Esophagus muscularis mucosa (tissue), 4 donors: ENCODE data around the gene TBX15. TPM values are rescaled to one million over a fixed set of nuclear protein-coding genes. Genes with fewer than 3 reads are reported as not detected.

Source experiments
- DNase-seq: peaks from one replicate; pipeline ENCODE4 v3.0.0-alpha.2; 2017; ENCODE audit errors: extremely low spot score
- H3K27ac ChIP-seq, 4 donors: fragments of 200-600 bp; sonication (generic); replicated peaks in 1 of 4; 1 replicate in 3 of 4; 2 replicates in 1 of 4; pipeline ENCODE4 v1.5.1; 2016 to 2019; ENCODE audit warnings: mild to moderate bottlenecking in 1 of 4
- H3K27me3 ChIP-seq, 4 donors: fragments of 200-600 bp; sonication (generic); one replicate each; pipeline versions ENCODE4 v1.5.1 to v1.6.0; 2016 to 2019
- H3K36me3 ChIP-seq, 4 donors: fragments of 200-600 bp; sonication (generic); one replicate each; pipeline ENCODE4 v1.5.1; 2016 to 2019
- H3K4me1 ChIP-seq, 4 donors: fragments of 200-600 bp; sonication (generic); one replicate each; pipeline ENCODE4 v1.5.1; 2016 to 2019
- H3K4me3 ChIP-seq, 4 donors: fragments of 200-600 bp; sonication (generic); 1 replicate in 2 of 4; 2 replicates in 2 of 4; pipeline ENCODE4 v1.5.1; 2016 to 2019; ENCODE audit warnings: mild to moderate bottlenecking in 4 of 4, moderate library complexity in 1 of 4
- H3K9me3 ChIP-seq, 4 donors: fragments of 200-600 bp; sonication (generic); 1 replicate in 3 of 4; 2 replicates in 1 of 4; pipeline ENCODE4 v1.5.1; 2016 to 2019
- CTCF ChIP-seq, 3 experiments: fragments of 200-600 bp in 2 of 3; fragments of 450-650 bp in 1 of 3; sonication (generic) in 2 of 3; IDR thresholded peaks; one replicate each; pipeline ENCODE4 v1.5.1; 2017 to 2019; ENCODE audit warnings: antibody characterized with exemption in 3 of 3, mild to moderate bottlenecking in 2 of 3, moderate library complexity in 1 of 3
- EP300 ChIP-seq: sonication (generic); formaldehyde crosslinking; IDR thresholded peaks from one replicate; pipeline ENCODE4 v1.6.1; 2017; ENCODE audit warnings: antibody characterized with exemption
- POLR2A ChIP-seq: fragments of 450-650 bp; IDR thresholded peaks from one replicate; pipeline ENCODE4 v1.6.1; 2017; ENCODE audit warnings: antibody characterized with exemption, moderate library complexity, mild to moderate bottlenecking, low read depth
- POLR2AphosphoS5 ChIP-seq, 2 donors: sonication (generic); formaldehyde crosslinking; IDR thresholded peaks; one replicate each; pipeline ENCODE4 v1.6.1; 2017; ENCODE audit warnings: antibody characterized with exemption in 2 of 2
- WGBS: methylation state at CpG from one replicate; pipeline ENCODE4 v1.1.5; 2018; 5-methylcytosine and 5-hydroxymethylcytosine counted together
- intact Hi-C: fragments of 100-400 bp; cut with DNase I; formaldehyde crosslinking; loops from one replicate; pipeline ENCODE4 v1.15.1; 2023
- total RNA-seq, 4 donors: library from RNA; depleted of rRNA; stranded (reverse); fragments of >200 nt; gene quantifications; one replicate each; pipeline versions ENCODE4 v1.1.0 to v1.2.1, GENCODE V29; 2016

Gene TBX15
- total RNA-seq, 4 donors from 2014 or later: 0.42 to 1.2 (median 0.79) TPM

DNA sequence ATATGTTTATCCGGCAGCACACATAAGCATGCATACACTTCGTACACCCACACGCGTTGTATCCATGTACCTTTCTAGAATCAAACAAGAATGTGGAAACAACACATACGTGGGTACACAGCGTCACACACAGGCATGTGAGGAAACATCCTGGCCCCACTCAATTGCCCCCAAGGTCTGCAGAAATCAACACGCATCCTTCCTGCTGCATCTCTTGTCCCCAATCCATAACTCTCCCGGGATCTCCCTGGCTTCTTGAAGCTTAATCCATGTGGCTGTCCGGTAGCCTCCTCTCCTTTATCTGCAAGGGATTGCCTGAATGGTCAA, 5.5 kb upstream of the TBX15 start:
- no peak overlapping the region for H3K4me3 ChIP-seq
- peaks cover 0 to 100% (median 90%) of the 10 kb centered on the region in 4 donors for H3K27me3 ChIP-seq
- WGBS: 35% methylated on average over 9 of the region's 9 CpGs
- no peak for DNase-seq
- no peak overlapping the region for H3K27ac ChIP-seq
- no peak for TF ChIP-seq EP300
- TF ChIP-seq POLR2AphosphoS5 (IDR thresholded peaks at IDR 0.05): no peak
- TF ChIP-seq POLR2A: no peak
- no peak for TF ChIP-seq CTCF (IDR thresholded peaks at IDR 0.05)
- intact Hi-C loops: no loop called here
- peaks cover 0 to 5% (median 0%) of the 10 kb centered on the region in 4 donors for H3K9me3 ChIP-seq
- no peaks in the 10 kb centered on the region for H3K36me3 ChIP-seq
- H3K4me1 ChIP-seq: peaks cover 0 to 19% (median 9%) of the 10 kb centered on the region in 4 donors

DNA sequence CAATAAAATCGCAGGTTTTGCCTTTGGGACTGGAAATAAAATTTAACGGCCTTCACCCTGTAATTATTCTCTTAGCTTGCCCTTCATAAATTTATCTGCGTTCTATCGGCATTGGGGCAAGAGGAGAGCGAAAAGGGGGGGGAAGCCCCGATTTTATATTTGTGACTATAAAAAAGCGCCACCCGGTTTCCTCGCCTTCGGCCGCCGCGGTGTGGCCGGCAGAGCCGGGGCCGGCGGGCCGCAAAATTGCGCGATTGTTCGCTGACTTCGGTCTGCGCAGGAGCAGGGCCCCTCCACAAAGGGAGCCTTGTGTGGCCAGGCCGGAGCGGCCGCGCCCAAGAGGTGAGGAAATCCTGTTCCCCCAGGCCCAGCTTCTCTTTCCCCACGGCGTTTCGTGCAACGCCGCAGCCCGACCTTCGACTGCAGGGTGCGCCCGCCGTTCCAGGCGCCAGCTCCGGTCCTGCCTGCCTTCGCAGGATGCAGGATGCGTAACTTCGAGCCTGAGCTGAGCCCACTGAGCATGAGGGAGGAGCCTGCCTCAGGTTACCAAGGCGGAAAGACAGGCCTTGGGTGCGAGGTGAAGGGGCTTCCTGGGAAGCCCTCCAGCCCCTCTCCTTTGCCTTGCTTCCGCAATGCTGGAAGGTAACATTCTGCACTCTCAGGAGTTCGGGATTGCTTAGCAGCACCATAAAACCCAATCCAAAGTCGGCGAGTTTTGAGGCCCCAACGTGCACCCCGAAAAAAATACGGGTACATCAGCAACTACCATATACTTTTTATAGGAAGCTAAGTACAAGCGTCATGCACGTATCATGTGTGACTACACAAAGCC, 4.9 kb upstream of the TBX15 start:
- TF ChIP-seq POLR2A (no peak), POLR2AphosphoS5 (IDR thresholded peaks at IDR 0.05) (no peak), CTCF (IDR thresholded peaks at IDR 0.05) (no peak), EP300 (no peak)
- Histone ChIP-seq H3K4me1 (peaks cover 2 to 24% (median 14%) of the 10 kb centered on the region in 4 donors), H3K27ac (no peak overlapping the region), H3K4me3 (no peak overlapping the region), H3K27me3 (peaks cover 0 to 100% (median 90%) of the 10 kb centered on the region in 4 donors), H3K9me3 (peaks cover 0 to 5% (median 0%) of the 10 kb centered on the region in 4 donors), H3K36me3 (no peaks in the 10 kb centered on the region)
- intact Hi-C loops: no loop called here
- 19% methylated on average over 30 of the region's 53 CpGs for WGBS
- DNase-seq: no peak

DNA sequence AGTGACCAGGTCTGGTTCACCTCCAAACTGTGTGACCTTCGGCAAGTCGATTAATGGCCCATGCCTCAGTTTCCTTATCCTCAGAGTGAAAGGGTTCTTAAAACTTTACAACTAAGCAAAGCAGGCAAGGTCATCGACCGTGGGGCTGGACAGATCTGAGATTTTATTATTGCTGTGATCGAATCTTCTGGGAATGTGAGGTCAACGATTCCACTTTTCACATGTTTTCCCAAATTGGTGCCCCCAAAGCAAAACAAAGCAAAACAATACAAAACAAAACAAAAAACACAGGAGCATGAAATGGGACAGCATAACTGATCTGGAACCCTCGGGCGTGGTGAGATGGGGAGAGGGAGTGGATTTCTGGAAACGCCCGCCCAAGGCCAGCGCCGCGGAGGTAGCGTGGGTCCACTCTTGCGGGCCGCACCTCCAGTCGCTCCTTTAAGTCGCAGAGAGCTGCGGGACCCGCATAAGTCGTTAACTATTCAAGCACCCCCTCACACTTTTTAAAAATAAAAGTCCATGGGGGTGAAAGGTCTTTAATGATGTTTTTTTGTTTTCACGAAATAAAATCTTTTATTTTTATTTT, 4.2 kb upstream of the TBX15 start:
- TF ChIP-seq POLR2AphosphoS5 (IDR thresholded peaks at IDR 0.05) (no peak), CTCF (IDR thresholded peaks at IDR 0.05) (no peak), POLR2A (no peak), EP300 (no peak)
- Histone ChIP-seq H3K27ac (no peak overlapping the region), H3K36me3 (no peaks in the 10 kb centered on the region), H3K4me3 (no peak overlapping the region), H3K9me3 (peaks cover 0 to 5% (median 0%) of the 10 kb centered on the region in 4 donors), H3K27me3 (peaks cover 0 to 100% (median 90%) of the 10 kb centered on the region in 4 donors), H3K4me1 (peaks cover 9 to 32% (median 22%) of the 10 kb centered on the region in 4 donors)
- WGBS: 22% methylated on average over 22 of the region's 22 CpGs
- DNase-seq: no peak
- intact Hi-C loops: no loop called here

GRCh38 chr1:118991448-118991847, 3.3 kb upstream of the TBX15 start:
- Histone ChIP-seq H3K4me1 (peaks cover 12 to 41% (median 30%) of the 10 kb centered on the region in 4 donors), H3K36me3 (no peaks in the 10 kb centered on the region), H3K4me3 (no peak overlapping the region), H3K27ac (no peak overlapping the region), H3K9me3 (peaks cover 0 to 5% (median 0%) of the 10 kb centered on the region in 4 donors), H3K27me3 (peaks cover 0 to 100% (median 95%) of the 10 kb centered on the region in 4 donors)
- DNase-seq: no peak
- WGBS: 41% methylated on average over 4 of the region's 4 CpGs
- TF ChIP-seq EP300: no peak
- no peak for TF ChIP-seq CTCF (IDR thresholded peaks at IDR 0.05)
- TF ChIP-seq POLR2A: no peak
- TF ChIP-seq POLR2AphosphoS5 (IDR thresholded peaks at IDR 0.05): no peak
- intact Hi-C loops: no loop called here
